PC-9 (cell line): Measurements from ENCODE around the gene SRGAP3. TPM values are rescaled to one million over a fixed set of nuclear protein-coding genes. Genes with fewer than 3 reads are reported as not detected.

Experiments
- BruUV-seq: library from RNA; stranded (reverse); fragments of 400-500 nt; replicated peaks from 2 replicates; lab custom pipeline; 2021; lab: Mats Ljungman, UMichigan
- CTCF ChIA-PET: fragments of 300-600 bp; sonication (Branson Sonifier 250); formaldehyde crosslinking; loops from one replicate; lab custom pipeline; 2022; ENCODE audit warnings: antibody characterized with exemption; lab: Charles Lee
- POLR2A ChIA-PET: fragments of 300-600 bp; sonication (Branson Sonifier 250); formaldehyde crosslinking; loops from one replicate; lab custom pipeline; 2022; ENCODE audit warnings: antibody characterized with exemption; ENCODE audit not compliant: unreplicated experiment; lab: Charles Lee
- DNase-seq, 2 experiments: peaks; one replicate each; pipeline versions ENCODE4 v3.0.0 to v3.0.0-alpha.2; 2015 to 2022; ENCODE audit warnings: mixed read lengths in 1 of 2
- H2AFZ ChIP-seq: fragments of 200-600 bp; sonication (generic); 2 replicates; pipeline ENCODE4 v1.8.1; 2017; ENCODE audit warnings: antibody characterized with exemption
- H3F3A ChIP-seq: fragments of 200-600 bp; sonication (generic); 2 replicates; pipeline ENCODE4 v1.8.1; 2017; ENCODE audit warnings: antibody characterized with exemption, mild to moderate bottlenecking, low read depth; ENCODE audit not compliant: insufficient read depth
- H3K27ac ChIP-seq: fragments of 200-600 bp; sonication (generic); 2 replicates; pipeline ENCODE4 v1.6.1; 2016; ENCODE audit warnings: mixed run types
- H3K27me3 ChIP-seq: fragments of 200-600 bp; sonication (generic); 2 replicates; pipeline ENCODE4 v1.6.1; 2016; ENCODE audit warnings: low read depth, mixed run types; ENCODE audit not compliant: insufficient read depth
- H3K36me3 ChIP-seq: fragments of 200-600 bp; sonication (generic); 2 replicates; pipeline ENCODE4 v1.6.1; 2016; ENCODE audit warnings: low read depth, mixed run types
- H3K4me1 ChIP-seq: fragments of 200-600 bp; sonication (generic); replicated peaks from 2 replicates; pipeline ENCODE4 v1.6.1; 2016; ENCODE audit warnings: mixed run types; ENCODE audit not compliant: insufficient read depth
- H3K4me2 ChIP-seq: fragments of 200-600 bp; sonication (generic); 2 replicates; pipeline ENCODE4 v1.6.1; 2017; ENCODE audit warnings: mixed run types
- H3K4me3 ChIP-seq: fragments of 200-600 bp; sonication (generic); 2 replicates; pipeline ENCODE4 v1.6.1; 2016; ENCODE audit warnings: mixed run types
- H3K79me2 ChIP-seq: fragments of 200-600 bp; sonication (generic); 2 replicates; pipeline ENCODE4 v1.6.1; 2017; ENCODE audit warnings: low read depth, mixed run types
- H3K9me2 ChIP-seq: fragments of 200-600 bp; sonication (generic); 2 replicates; pipeline ENCODE4 v1.8.1; 2017; ENCODE audit warnings: mild to moderate bottlenecking; ENCODE audit not compliant: insufficient read depth
- H3K9me3 ChIP-seq: fragments of 200-600 bp; sonication (generic); 2 replicates; pipeline ENCODE4 v1.8.1; 2016; ENCODE audit warnings: low read depth; ENCODE audit not compliant: insufficient read depth
- H4K20me1 ChIP-seq: fragments of 200-600 bp; sonication (generic); 2 replicates; pipeline ENCODE4 v1.8.1; 2017; ENCODE audit not compliant: insufficient read depth
- EZH2 ChIP-seq: fragments of 200-600 bp; sonication (generic); IDR thresholded peaks from 2 replicates; pipeline ENCODE4 v1.8.0; 2017; ENCODE audit warnings: antibody characterized with exemption, low read depth
- intact Hi-C: fragments of 100-400 bp; cut with micrococcal nuclease; formaldehyde crosslinking; loops from one replicate; pipeline ENCODE4 v1.10.0; 2022; ENCODE audit not compliant: unreplicated experiment
- total RNA-seq: library from RNA; stranded (reverse); gene quantifications from 2 replicates; pipeline ENCODE4 v1.2.3, GENCODE V29; 2021
- TF ChIP-seq, protein P1 (sequence below): fragments of 200-600 bp; sonication (generic); conservative IDR thresholded peaks from 2 replicates; pipeline ENCODE4 v1.6.1; 2017; ENCODE audit warnings: mixed run types, antibody characterized with exemption, mild to moderate bottlenecking, moderate library complexity

Gene SRGAP3
- total RNA-seq, 1 experiment from 2014 or later: 17.5 TPM

DNA sequence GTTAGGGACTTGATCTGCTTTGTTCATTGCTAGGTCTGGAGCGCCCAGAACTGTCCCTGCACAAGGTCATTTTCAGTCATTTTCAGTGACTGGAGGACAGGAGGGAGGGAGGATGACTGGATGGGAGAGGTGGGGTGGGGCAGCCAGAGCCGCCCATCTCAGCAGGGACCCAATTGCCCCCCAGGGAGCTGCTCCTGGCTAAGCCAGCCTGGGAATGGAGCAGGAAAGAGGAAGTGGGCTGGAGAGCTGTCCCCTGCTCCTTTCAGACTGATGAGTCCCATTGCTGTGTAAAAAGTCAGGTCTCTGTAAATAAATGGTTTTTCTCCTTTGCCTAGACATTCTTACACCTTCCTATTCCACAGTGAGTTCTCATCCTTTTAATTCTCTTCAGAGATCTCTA lies 187.8 kb downstream of the SRGAP3 start:
- CTCF ChIA-PET: no interaction called here
- Histone ChIP-seq H2AFZ (no peak overlapping the region), H3K27me3 (no peaks in the 10 kb centered on the region), H3K4me2 (no peak overlapping the region), H3F3A (no peaks in the 10 kb centered on the region), H3K79me2 (no peaks in the 10 kb centered on the region), H3K4me3 (no peak overlapping the region), H3K9me2 (no peaks in the 10 kb centered on the region), H3K9me3 (peaks cover 4% of the 10 kb centered on the region; the same call in 1 of the 2 replicates), H4K20me1 (no peaks in the 10 kb centered on the region), H3K27ac (no peak overlapping the region), H3K36me3 (no peaks in the 10 kb centered on the region), H3K4me1 (no peaks in the 10 kb centered on the region)
- TF ChIP-seq EZH2: no peak
- TF ChIP-seq, protein P1, sequence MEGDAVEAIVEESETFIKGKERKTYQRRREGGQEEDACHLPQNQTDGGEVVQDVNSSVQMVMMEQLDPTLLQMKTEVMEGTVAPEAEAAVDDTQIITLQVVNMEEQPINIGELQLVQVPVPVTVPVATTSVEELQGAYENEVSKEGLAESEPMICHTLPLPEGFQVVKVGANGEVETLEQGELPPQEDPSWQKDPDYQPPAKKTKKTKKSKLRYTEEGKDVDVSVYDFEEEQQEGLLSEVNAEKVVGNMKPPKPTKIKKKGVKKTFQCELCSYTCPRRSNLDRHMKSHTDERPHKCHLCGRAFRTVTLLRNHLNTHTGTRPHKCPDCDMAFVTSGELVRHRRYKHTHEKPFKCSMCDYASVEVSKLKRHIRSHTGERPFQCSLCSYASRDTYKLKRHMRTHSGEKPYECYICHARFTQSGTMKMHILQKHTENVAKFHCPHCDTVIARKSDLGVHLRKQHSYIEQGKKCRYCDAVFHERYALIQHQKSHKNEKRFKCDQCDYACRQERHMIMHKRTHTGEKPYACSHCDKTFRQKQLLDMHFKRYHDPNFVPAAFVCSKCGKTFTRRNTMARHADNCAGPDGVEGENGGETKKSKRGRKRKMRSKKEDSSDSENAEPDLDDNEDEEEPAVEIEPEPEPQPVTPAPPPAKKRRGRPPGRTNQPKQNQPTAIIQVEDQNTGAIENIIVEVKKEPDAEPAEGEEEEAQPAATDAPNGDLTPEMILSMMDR: no peak
- POLR2A ChIA-PET: no interaction called here
- intact Hi-C loops: no loop called here
- no TSS peak for BruUV-seq
- DNase-seq: no peak

GRCh38 chr3:9059489-9060400 lies 189.7 kb downstream of the SRGAP3 start:
- no TSS peak for BruUV-seq
- no peak overlapping the region for H3K4me2 ChIP-seq
- H3F3A ChIP-seq: no peaks in the 10 kb centered on the region
- H3K9me2 ChIP-seq: no peaks in the 10 kb centered on the region
- DNase-seq: no peak
- ChIA-PET CTCF (no interaction called here), POLR2A (no interaction called here)
- H3K79me2 ChIP-seq: no peaks in the 10 kb centered on the region
- H3K27me3 ChIP-seq: no peaks in the 10 kb centered on the region
- no peak overlapping the region for H3K27ac ChIP-seq
- no peaks in the 10 kb centered on the region for H4K20me1 ChIP-seq
- peaks cover 4% of the 10 kb centered on the region; the same call in 1 of the 2 replicates for H3K9me3 ChIP-seq
- TF ChIP-seq, protein P1: no peak
- no peak for TF ChIP-seq EZH2
- H3K4me1 ChIP-seq: no peaks in the 10 kb centered on the region
- no peaks in the 10 kb centered on the region for H3K36me3 ChIP-seq
- intact Hi-C loops: no loop called here
- H3K4me3 ChIP-seq: no peak overlapping the region
- H2AFZ ChIP-seq: no peak overlapping the region

DNA sequence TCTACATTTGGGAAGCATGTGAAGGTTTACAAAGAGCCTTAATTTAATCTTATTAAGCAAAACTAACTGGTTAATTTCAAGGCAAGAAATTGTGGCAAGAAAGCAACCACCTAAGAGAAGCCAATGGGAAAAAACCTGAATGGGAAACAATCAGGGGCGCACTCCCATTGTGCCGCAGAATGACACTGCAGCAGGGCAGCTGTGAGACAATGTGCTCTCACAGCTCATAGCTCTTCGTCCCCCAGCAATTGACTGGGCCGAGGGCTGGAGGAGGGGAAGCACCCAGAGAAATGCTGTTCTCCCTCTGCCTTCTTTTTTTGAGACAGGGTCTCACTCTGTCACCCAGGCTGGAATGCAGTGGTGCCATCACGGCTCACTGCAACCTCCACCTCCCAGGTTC lies 192.9 kb downstream of the SRGAP3 start:
- no TSS peak for BruUV-seq
- no peaks in the 10 kb centered on the region for H3K27me3 ChIP-seq

More for the DNA sequence above, 192.9 kb downstream of the SRGAP3 start:
- H4K20me1 ChIP-seq: no peaks in the 10 kb centered on the region
- no peaks in the 10 kb centered on the region for H3K4me1 ChIP-seq
- H3K9me2 ChIP-seq: no peaks in the 10 kb centered on the region
- H2AFZ ChIP-seq: no peak overlapping the region
- intact Hi-C loops: no loop called here
- ChIA-PET CTCF (no interaction called here), POLR2A (no interaction called here)
- H3K79me2 ChIP-seq: no peaks in the 10 kb centered on the region
- no peak overlapping the region for H3K4me3 ChIP-seq
- no peaks in the 10 kb centered on the region for H3F3A ChIP-seq
- no peaks in the 10 kb centered on the region for H3K36me3 ChIP-seq
- DNase-seq: no peak
- H3K4me2 ChIP-seq: no peak overlapping the region
- TF ChIP-seq, protein P1: no peak
- no peak for TF ChIP-seq EZH2
- no peaks in the 10 kb centered on the region for H3K9me3 ChIP-seq
- no peak overlapping the region for H3K27ac ChIP-seq
